Gastrocnemius medialis (tissue), 4 donors: Measurements from ENCODE around the gene ZNF319. TPM values are rescaled to one million over a fixed set of nuclear protein-coding genes. Genes with fewer than 3 reads are reported as not detected.

Source experiments
- ATAC-seq, 2 donors: fragments of 150-250 bp; one replicate each; pipeline ENCODE4 v1.9.1; 2016
- DNase-seq, 2 donors: peaks; one replicate each; pipeline ENCODE4 v3.0.0-alpha.2; 2019
- H3K27ac ChIP-seq, 4 donors: fragments of 200-600 bp; sonication (generic); 1 replicate in 1 of 4; 2 replicates in 3 of 4; pipeline ENCODE4 v1.5.1; 2016 to 2018; ENCODE audit warnings: mild to moderate bottlenecking in 2 of 4, moderate library complexity in 1 of 4
- H3K27me3 ChIP-seq, 3 donors: fragments of 200-600 bp; sonication (generic) in 2 of 3; 1 replicate in 1 of 3; 2 replicates in 2 of 3; pipeline versions ENCODE4 v1.5.1 to v1.6.0; 2016 to 2019; ENCODE audit warnings: mild to moderate bottlenecking in 1 of 3, moderate library complexity in 1 of 3
- H3K36me3 ChIP-seq, 2 donors: fragments of 200-600 bp; sonication (generic) in 1 of 2; one replicate each; pipeline ENCODE4 v1.5.1; 2017 to 2018
- H3K4me1 ChIP-seq, 2 donors: fragments of 200-600 bp; sonication (generic) in 1 of 2; one replicate each; pipeline ENCODE4 v1.5.1; 2016 to 2017; ENCODE audit warnings: mild to moderate bottlenecking in 2 of 2
- H3K4me3 ChIP-seq, 4 donors: fragments of 200-600 bp; sonication (generic) in 3 of 4; 1 replicate in 1 of 4; 2 replicates in 3 of 4; pipeline ENCODE4 v1.5.1; 2016 to 2019; ENCODE audit warnings: mild to moderate bottlenecking in 2 of 4
- H3K9me3 ChIP-seq, 3 donors: fragments of 200-600 bp; sonication (generic) in 2 of 3; 1 replicate in 1 of 3; 2 replicates in 2 of 3; pipeline ENCODE4 v1.5.1; 2016 to 2019
- POLR2A ChIP-seq, 2 donors: fragments of 450-650 bp; IDR thresholded peaks; one replicate each; pipeline ENCODE4 v1.6.1; 2017; ENCODE audit warnings: antibody characterized with exemption in 2 of 2, mild to moderate bottlenecking in 2 of 2, moderate library complexity in 2 of 2
- in situ Hi-C, 4 donors: fragments of 200-750 bp; cut with MboI; loops; one replicate each; pipeline versions ENCODE4 v1.15.0 to v1.8.0; 2017; ENCODE audit warnings: low sequenced_read_pairs in 4 of 4
- intact Hi-C: fragments of 100-400 bp; cut with DNase I; formaldehyde crosslinking; loops from one replicate; pipeline ENCODE4 v1.15.1; 2023; ENCODE audit warnings: low total_unique reads
- total RNA-seq, 4 donors: library from RNA; depleted of rRNA; stranded (reverse); fragments of >200 nt; gene quantifications; one replicate each; pipeline versions ENCODE4 v1.1.0 to v1.2.3, GENCODE V29; 2016
- TF ChIP-seq, protein P1 (sequence below), 5 experiments: fragments of 450-650 bp in 3 of 5; fragments of 200-600 bp in 2 of 5; sonication (generic) in 2 of 5; IDR thresholded peaks in 4 of 5; conservative IDR thresholded peaks in 1 of 5; 1 replicate in 4 of 5; 2 replicates in 1 of 5; pipeline ENCODE4 v1.5.1; 2016 to 2019; ENCODE audit warnings: antibody characterized with exemption in 5 of 5, mild to moderate bottlenecking in 3 of 5, moderate library complexity in 3 of 5

Gene ZNF319
- total RNA-seq, 4 donors from 2014 or later, result 4.4 to 7.5 (median 6.7) TPM

DNA sequence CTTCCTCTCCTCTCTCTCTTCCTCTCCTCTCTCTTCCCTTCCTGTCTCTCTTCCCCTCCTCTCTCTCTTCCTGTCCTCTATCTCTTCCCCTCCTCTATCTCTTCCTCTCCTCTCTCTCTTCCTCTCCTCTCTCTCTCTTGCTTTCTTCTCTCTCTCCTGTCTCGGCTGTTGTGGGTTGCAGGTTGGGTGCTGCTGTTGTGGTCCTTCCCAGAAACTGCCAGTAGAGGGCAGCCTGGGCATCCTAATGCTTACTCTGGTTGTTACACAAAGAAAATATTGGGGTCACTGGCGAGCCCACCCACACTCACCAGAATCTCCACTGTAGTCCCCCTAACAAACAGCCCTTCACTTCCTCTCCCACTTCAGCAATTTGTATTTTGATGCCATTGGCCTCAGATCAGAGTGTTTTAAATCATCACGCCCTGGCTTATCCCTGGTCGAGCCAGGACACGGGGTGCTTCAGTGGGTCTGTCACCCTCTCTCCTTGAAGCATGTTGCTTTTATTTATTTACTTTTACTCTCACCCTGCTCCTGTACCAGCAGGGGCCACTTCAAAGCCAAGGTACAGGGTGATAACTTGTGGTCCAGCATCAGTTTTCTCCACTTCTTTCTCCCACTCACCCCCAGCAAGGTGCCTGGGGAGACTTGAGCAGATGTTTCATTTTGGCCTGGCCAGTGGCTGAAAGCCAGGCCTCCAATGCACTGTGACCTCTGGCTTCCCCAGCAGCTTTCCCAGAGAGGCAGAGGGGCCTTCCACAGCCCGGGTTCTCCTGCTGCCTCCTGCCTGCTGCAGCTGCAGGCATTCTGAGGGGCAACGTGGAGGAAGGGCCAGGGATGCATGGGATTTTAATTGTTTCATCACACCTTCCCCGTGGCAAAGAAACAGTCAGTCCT lies 20.4 kb upstream of the ZNF319 start:
- peak in 1 of 2 donors; percentile 39 for DNase-seq
- peak in 1 of 2 donors; percentile 33 for ATAC-seq
- intact Hi-C loops, result loop anchor here (2.0 to 5.0 kb wide), 2 partner anchors 106 to 176 kb away; partner anchors contain the start of gene CSNK2A2
- no peaks in the 10 kb centered on the region for H3K9me3 ChIP-seq
- no peaks in the 10 kb centered on the region for H3K27me3 ChIP-seq
- TF ChIP-seq, protein P1, sequence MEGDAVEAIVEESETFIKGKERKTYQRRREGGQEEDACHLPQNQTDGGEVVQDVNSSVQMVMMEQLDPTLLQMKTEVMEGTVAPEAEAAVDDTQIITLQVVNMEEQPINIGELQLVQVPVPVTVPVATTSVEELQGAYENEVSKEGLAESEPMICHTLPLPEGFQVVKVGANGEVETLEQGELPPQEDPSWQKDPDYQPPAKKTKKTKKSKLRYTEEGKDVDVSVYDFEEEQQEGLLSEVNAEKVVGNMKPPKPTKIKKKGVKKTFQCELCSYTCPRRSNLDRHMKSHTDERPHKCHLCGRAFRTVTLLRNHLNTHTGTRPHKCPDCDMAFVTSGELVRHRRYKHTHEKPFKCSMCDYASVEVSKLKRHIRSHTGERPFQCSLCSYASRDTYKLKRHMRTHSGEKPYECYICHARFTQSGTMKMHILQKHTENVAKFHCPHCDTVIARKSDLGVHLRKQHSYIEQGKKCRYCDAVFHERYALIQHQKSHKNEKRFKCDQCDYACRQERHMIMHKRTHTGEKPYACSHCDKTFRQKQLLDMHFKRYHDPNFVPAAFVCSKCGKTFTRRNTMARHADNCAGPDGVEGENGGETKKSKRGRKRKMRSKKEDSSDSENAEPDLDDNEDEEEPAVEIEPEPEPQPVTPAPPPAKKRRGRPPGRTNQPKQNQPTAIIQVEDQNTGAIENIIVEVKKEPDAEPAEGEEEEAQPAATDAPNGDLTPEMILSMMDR (IDR thresholded peaks at IDR 0.05 in 4 of 5, conservative IDR thresholded peaks at IDR 0.05 in 1 of 5), result peak; percentile 67 to 80 (median 71)
- no peak for TF ChIP-seq POLR2A (IDR thresholded peaks at IDR 0.05)
- H3K4me3 ChIP-seq, result no peak overlapping the region
- in situ Hi-C loops, result loop anchor here (5.0 to 25.0 kb wide), 5 partner anchors 101 to 284 kb away; partner anchors contain the start of genes CFAP20 (in 3 of the 4) and KATNB1 (in 1 of the 4)
- peaks cover 0 to 12% of the 10 kb centered on the region in 2 donors for H3K36me3 ChIP-seq
- H3K27ac ChIP-seq, result no peak overlapping the region
- peaks cover 6 to 22% of the 10 kb centered on the region in 2 donors for H3K4me1 ChIP-seq

DNA sequence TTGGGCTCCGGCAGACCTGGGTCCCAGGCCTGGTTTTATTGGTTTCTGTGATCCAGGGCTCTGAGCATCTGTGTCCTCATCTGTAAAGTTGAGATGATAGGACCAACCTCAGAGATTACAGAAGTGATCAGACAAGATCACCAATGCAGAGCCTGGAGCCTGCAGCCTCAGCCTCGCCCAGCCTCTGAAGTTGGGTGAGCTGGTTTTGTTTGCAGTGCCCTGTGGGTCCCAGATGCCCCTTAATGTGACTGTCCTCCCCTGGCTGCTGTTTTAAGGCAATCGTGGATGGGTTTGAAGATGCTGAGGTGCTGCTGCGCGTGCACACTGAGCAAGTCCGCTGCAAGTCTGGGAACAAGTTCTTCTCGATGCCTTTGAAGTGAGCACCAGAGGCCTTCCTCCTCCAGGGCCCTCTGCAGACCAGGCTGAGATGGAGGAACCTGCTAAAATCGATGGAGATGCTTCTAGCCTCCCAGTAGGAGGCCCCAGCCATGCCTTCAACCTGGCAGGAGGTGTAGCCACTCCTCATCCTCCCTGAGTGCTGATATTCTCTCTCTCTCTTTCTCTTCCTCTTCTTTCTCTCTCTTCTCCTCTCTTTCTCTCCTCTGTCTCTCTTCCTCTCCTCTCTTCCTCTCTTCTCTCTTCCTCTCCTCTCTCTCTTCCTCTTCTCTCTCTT lies 19.5 kb upstream of the ZNF319 start:
- ATAC-seq (no peak), DNase-seq (no peak)
- H3K4me1 ChIP-seq, result peaks cover 5 to 18% of the 10 kb centered on the region in 2 donors

DNA sequence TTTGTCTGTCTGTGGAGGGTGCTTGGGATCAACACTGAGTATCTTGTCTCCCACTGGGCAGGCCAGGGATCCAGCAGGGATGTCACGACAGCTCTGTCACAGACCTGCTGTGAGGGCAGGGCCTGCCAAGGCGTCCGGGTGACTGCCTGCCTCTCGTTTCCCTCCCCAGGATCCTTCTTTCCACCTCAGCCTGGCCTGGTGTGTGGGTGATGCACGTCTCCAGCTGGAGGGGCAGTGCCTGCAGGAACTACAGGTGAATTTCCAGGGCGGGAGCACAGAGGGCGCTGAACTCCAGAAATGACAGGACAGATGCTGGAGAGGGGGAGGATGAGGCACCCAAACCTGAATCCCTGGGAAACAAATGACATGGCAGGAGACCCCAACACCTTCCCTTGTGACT lies 18.3 kb upstream of the ZNF319 start:
- Histone ChIP-seq H3K9me3 (no peaks in the 10 kb centered on the region), H3K27ac (no peak overlapping the region), H3K36me3 (peaks cover 0 to 12% of the 10 kb centered on the region in 2 donors), H3K4me3 (no peak overlapping the region), H3K27me3 (no peaks in the 10 kb centered on the region), H3K4me1 (peaks cover 0 to 16% of the 10 kb centered on the region in 2 donors)
- in situ Hi-C loops, result loop anchor here in 2 of 4 donors (10.0 to 25.0 kb wide), 3 partner anchors 124 to 282 kb away; partner anchors contain the start of gene KATNB1 (in 1 of the 2)
- DNase-seq (no peak), ATAC-seq (no peak)
- intact Hi-C loops, result no loop called here
- TF ChIP-seq, protein P1 (IDR thresholded peaks at IDR 0.05 in 4 of 5, conservative IDR thresholded peaks at IDR 0.05 in 1 of 5), result no peak
- no peak for TF ChIP-seq POLR2A (IDR thresholded peaks at IDR 0.05)

More for the DNA sequence above, 19.5 kb upstream of the ZNF319 start:
- no peaks in the 10 kb centered on the region for H3K9me3 ChIP-seq
- intact Hi-C loops (loop anchor here (2.0 to 5.0 kb wide), 2 partner anchors 107 to 177 kb away; partner anchors contain the start of gene CSNK2A2), in situ Hi-C loops (loop anchor here (5.0 to 25.0 kb wide), 6 partner anchors 102 to 283 kb away; partner anchors contain the start of genes CFAP20 (in 3 of the 4) and KATNB1 (in 1 of the 4))
- H3K27me3 ChIP-seq, result no peaks in the 10 kb centered on the region
- peaks cover 0 to 12% of the 10 kb centered on the region in 2 donors for H3K36me3 ChIP-seq
- no peak overlapping the region for H3K4me3 ChIP-seq
- no peak overlapping the region for H3K27ac ChIP-seq
- no peak for TF ChIP-seq POLR2A (IDR thresholded peaks at IDR 0.05)
- TF ChIP-seq, protein P1 (IDR thresholded peaks at IDR 0.05 in 4 of 5, conservative IDR thresholded peaks at IDR 0.05 in 1 of 5), result no peak

DNA sequence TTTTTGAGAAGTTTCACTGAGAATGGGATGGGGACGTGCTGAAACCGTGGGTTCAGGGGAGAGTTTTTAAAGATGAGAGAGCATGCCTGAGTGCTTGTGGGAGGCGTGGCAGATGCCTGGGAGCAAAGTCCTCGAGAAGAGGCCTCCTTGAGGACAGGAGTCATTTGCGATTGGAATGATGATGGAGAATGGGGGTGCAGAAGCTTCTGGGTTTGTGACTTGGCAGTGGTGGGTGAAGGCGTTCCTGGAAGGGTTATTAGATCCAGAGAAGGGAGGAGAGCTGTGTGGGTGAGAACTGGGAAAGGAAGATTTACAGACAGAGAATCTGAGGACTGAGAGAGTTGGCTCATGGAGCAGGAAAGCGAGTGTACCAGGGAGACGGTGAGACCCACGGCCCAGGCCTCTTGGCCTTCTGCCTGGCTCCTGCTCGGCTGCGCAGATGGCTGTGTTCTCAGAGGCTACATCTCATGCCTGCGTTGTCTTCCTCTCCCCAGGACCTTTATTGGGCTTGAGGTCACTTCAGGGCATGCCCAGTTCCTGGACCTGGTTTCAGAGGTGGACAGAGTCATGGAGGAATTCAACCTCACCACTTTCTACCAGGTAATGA lies 16.5 kb upstream of the ZNF319 start:
- intact Hi-C loops (no loop called here), in situ Hi-C loops (loop anchor here in 2 of 4 donors (10.0 to 25.0 kb wide), 3 partner anchors 122 to 280 kb away; partner anchors contain the start of gene KATNB1 (in 1 of the 2))
- TF ChIP-seq POLR2A (IDR thresholded peaks at IDR 0.05), result no peak
- no peaks in the 10 kb centered on the region for H3K9me3 ChIP-seq
- H3K4me1 ChIP-seq, result no peaks in the 10 kb centered on the region
- no peak overlapping the region for H3K4me3 ChIP-seq
- no peaks in the 10 kb centered on the region for H3K27me3 ChIP-seq
- no peak overlapping the region for H3K27ac ChIP-seq
- peaks cover 0 to 24% of the 10 kb centered on the region in 2 donors for H3K36me3 ChIP-seq
- DNase-seq (no peak), ATAC-seq (no peak)
